GM19452 (cell line): ENCODE results near the gene VIP.
"Not testable (repeated sequence)": the region's sequence is repeated elsewhere in the genome, so short reads cannot be mapped to it uniquely, and the experiment has no call there.

Experiments used
- ATAC-seq: cut with Tn5 transposase; IDR thresholded peaks from one replicate; pipeline ENCODE4 v1.9.1; 2021; ENCODE audit not compliant: unreplicated experiment

VIP gene

GRCh38 chr6:152750694-152751093 is at the start of gene VIP:
Gene VIP (plus strand): TSS chr6:152750797. CDS start chr6:152752178, 1,381 bp downstream.
- no peak for ATAC-seq

- no peak for ATAC-seq
Measured at GRCh38 chr6:152701081-152701862, 49.3 kb upstream of the VIP start.

GRCh38 chr6:152701863-152702401 is 48.7 kb upstream of the VIP start:
- ATAC-seq: no peak

GRCh38 chr6:152703750-152704149 is 46.8 kb upstream of the VIP start:
- not testable (repeated sequence) for ATAC-seq

- ATAC-seq: no peak
Measured at GRCh38 chr6:152705327-152705726, 45.3 kb upstream of the VIP start.

- ATAC-seq: no peak
Measured at GRCh38 chr6:152716322-152716721, 34.3 kb upstream of the VIP start.

- no peak for ATAC-seq
Measured at GRCh38 chr6:152720974-152721373, 29.6 kb upstream of the VIP start.

GRCh38 chr6:152721956-152722355 is 28.6 kb upstream of the VIP start:
- ATAC-seq: no peak

GRCh38 chr6:152723398-152723797 is 27.2 kb upstream of the VIP start:
- no peak for ATAC-seq

GRCh38 chr6:152726313-152726712 is 24.3 kb upstream of the VIP start:
- ATAC-seq: no peak

- no peak for ATAC-seq
Measured at GRCh38 chr6:152727507-152727906, 23.1 kb upstream of the VIP start.

GRCh38 chr6:152734630-152735029 is 16.0 kb upstream of the VIP start:
- no peak for ATAC-seq

GRCh38 chr6:152736687-152737273 is 13.8 kb upstream of the VIP start:
- ATAC-seq: no peak

GRCh38 chr6:152745509-152746171 is 5.0 kb upstream of the VIP start:
- ATAC-seq: no peak

- ATAC-seq: no peak
Measured at GRCh38 chr6:152746172-152746553, 4.4 kb upstream of the VIP start.

GRCh38 chr6:152748843-152749242 is 1.8 kb upstream of the VIP start:
- no peak for ATAC-seq

- ATAC-seq: no peak
Measured at GRCh38 chr6:152749336-152749735, 1.3 kb upstream of the VIP start.

GRCh38 chr6:152765331-152765730 is 14.7 kb downstream of the VIP start:
- no peak for ATAC-seq

- no peak for ATAC-seq
Measured at GRCh38 chr6:152769159-152769558, 18.6 kb downstream of the VIP start.

GRCh38 chr6:152769993-152770392 is 19.4 kb downstream of the VIP start:
- no peak for ATAC-seq

GRCh38 chr6:152771061-152771687 is 20.6 kb downstream of the VIP start:
- ATAC-seq: no peak
